Measurements from ENCODE around the gene PILRB.
"Not testable (repeated sequence)": the region's sequence is repeated elsewhere in the genome, so short reads cannot be mapped to it uniquely, and the experiment has no call there.

The PILRB gene

DNA sequence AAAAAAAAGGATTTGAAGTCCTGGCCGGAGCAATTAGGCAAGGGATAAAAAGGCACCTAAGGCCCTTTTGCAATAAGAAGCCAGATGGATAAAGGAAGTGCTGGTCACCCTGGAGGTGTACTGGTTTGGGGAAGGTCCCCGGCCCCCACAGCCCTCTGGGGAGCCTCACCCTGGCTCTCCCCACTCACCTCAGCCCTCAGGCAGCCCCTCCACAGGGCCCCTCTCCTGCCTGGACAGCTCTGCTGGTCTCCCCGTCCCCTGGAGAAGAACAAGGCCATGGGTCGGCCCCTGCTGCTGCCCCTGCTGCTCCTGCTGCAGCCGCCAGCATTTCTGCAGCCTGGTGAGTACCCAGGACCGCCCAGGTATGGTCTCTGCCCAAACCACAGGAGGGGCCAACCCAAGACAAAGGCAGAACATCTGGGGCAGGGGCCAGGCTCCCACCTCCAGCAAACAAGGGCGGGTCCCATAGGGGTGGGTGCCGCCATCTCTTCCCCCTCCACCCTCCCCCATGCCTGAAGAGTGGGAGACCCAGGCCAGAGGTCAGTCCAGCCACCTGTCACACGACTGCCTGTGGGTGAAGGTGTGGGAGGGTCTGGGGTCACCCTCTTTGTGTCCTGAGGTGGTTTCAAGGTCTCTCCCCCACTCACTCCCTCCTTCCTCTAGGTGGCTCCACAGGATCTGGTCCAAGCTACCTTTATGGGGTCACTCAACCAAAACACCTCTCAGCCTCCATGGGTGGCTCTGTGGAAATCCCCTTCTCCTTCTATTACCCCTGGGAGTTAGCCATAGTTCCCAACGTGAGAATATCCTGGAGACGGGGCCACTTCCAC lies at the start of gene PILRB:
Gene PILRB, plus strand, starts transcription at position 91 of the 830 bp plus-strand sequence. Its CDS starts 186 bp downstream, at position 277.
- TF ChIP-seq EZH2 (IDR thresholded peaks at IDR 0.05) (no peak), FOXP2 (optimal IDR thresholded peaks at IDR 0.05; ENCODE audit: control extremely low read depth, extremely low read length, insufficient read depth) (no peak), POLR2AphosphoS5 (IDR thresholded peaks at IDR 0.05; ENCODE audit: borderline replicate concordance, low read depth, low read length) (no peak)
- Histone ChIP-seq H3K9ac (ENCODE audit: insufficient read length) (no peak within 1 kb of the TSS), H3K27ac (no peak within 1 kb of the TSS), H3K9me3 (ENCODE audit: low read depth, low read length) (no peaks in the 10 kb centered on the region), H3K36me3 (ENCODE audit: insufficient read depth, low read length) (peaks cover 31% of the 10 kb centered on the region), H3K4me3 (no peak within 1 kb of the TSS)
- DNase-seq (ENCODE audit: low read depth, low spot score), result no peak

DNA sequence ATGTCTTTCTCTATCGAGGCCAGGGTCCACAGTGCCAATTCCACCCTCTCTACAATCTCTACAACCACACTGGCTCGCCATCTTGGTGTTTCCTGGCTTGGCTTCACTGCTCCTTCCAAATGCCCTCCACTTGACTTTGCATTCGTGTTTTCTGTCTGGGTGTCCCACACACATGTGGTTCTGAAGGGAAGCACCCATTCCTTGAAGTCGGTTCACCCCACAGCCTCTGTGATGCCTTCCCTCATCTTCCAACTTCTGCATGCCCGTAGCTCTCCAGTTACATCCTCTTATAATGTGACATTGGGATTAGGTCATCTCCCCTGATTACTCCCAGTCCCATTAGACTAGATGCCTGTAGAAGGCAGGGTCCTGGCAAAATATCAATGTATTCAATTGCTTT lies 39.6 kb upstream of the PILRB start:
- H3K9me3 ChIP-seq (ENCODE audit: low read depth, low read length); H3K36me3 ChIP-seq (ENCODE audit: insufficient read depth, low read length); H3K9ac ChIP-seq (ENCODE audit: insufficient read length); H3K27ac ChIP-seq; H3K4me3 ChIP-seq; DNase-seq (ENCODE audit: low read depth, low spot score): not testable (repeated sequence)

- not testable (repeated sequence) for DNase-seq (ENCODE audit: low read depth, low spot score); H3K4me3 ChIP-seq; H3K27ac ChIP-seq; H3K9ac ChIP-seq (ENCODE audit: insufficient read length); H3K9me3 ChIP-seq (ENCODE audit: low read depth, low read length); H3K36me3 ChIP-seq (ENCODE audit: insufficient read depth, low read length)
These were observed 36.3 kb upstream of the PILRB start for GRCh38 chr7:100321648-100322047.

DNA sequence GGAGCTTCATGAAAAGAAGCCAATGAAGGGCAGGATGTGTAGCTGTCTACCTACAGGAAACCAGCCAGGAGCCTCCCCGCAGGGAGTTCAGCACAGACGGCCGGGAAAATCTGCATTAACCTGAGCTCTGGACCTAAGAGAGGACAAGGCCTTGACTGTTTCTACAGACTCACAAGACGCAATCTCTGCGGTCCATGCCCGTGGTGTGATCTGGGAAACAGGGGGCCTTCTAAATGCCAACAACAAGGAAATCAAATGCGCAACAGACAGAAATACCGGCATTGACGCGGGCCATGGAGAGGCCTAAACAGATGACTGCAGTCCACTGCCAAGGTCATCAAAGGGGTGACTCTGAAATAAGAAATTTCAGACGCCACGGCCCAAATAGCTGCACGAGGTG lies 33.7 kb upstream of the PILRB start:
- not testable (repeated sequence) for DNase-seq (ENCODE audit: low read depth, low spot score); H3K4me3 ChIP-seq; H3K27ac ChIP-seq; H3K9ac ChIP-seq (ENCODE audit: insufficient read length); H3K9me3 ChIP-seq (ENCODE audit: low read depth, low read length); H3K36me3 ChIP-seq (ENCODE audit: insufficient read depth, low read length)

- DNase-seq (ENCODE audit: low read depth, low spot score); H3K9ac ChIP-seq (ENCODE audit: insufficient read length): not testable (repeated sequence)
These were observed 32.2 kb upstream of the PILRB start for GRCh38 chr7:100325671-100326070.

DNA sequence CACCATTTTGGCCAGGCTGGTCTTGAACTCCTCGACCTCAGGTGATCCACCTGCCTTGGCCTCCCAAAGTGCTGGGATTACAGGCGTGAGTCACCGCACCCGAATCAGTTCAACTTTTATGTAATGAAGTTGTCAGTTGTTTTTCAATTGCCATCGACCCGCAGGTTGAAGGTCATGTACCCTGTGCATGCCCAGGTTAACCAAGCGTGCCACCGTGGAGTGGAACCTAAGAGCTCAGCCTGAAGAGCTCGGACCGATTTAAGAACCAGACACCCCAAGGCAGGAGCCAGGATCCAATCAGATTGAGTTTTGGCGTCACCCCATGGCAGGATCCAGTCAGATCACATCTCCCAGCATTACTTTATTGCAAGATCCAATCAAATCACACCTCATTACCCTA lies 31.0 kb upstream of the PILRB start:
- not testable (repeated sequence) for H3K36me3 ChIP-seq (ENCODE audit: insufficient read depth, low read length); H3K4me3 ChIP-seq; H3K27ac ChIP-seq; H3K9ac ChIP-seq (ENCODE audit: insufficient read length); H3K9me3 ChIP-seq (ENCODE audit: low read depth, low read length); DNase-seq (ENCODE audit: low read depth, low spot score)

More at GRCh38 chr7:100325671-100326070, 32.2 kb upstream of the PILRB start:
- not testable (repeated sequence) for H3K9me3 ChIP-seq (ENCODE audit: low read depth, low read length); H3K36me3 ChIP-seq (ENCODE audit: insufficient read depth, low read length); H3K4me3 ChIP-seq; H3K27ac ChIP-seq

DNA sequence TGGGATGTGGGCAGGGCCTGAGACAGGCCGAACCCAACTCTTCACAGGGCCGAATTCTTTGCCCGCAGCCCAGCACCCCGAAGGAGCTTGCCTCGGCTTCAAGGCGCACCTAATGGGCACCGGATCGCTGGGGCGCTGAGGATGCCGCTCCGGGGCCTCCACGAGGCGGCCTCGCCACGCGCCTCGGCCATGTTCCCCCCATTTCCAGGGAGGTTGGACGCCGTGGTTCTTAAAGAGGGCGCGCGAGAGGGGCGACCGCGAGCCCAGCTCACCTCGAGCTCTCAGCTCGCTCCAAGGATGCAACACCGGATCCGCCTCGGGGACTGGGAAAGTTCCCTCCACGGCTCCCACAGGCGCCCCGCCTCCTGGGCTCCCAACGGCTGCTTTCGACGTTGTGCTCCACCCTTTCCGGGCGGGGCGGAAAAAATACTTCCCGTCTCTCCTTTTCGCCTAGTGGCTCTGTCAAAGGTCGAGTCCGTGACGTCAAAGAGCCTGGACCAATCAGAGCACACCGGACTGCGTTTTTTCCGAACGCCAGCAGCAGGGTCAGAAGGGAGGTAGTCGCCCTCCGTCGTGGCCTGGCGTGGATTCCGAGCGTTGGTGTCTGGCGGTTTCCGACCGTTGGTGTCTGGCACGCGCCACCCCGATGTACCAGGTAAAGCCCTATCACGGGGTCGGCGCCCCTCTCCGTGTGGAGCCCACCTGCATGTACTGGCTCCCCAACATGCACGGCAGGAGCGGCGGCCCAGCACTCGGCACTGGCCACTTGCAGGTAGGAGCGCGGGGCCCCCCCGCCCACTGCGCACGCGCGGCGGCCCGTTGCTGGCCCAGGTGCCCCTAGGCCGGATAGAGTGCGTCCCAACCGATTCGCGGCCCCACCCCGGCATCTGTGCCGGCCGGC lies 22.1 kb upstream of the PILRB start:
- DNase-seq (ENCODE audit: low read depth, low spot score), result peak; percentile 30
- Histone ChIP-seq H3K4me3 (peak overlapping the region; percentile 93), H3K27ac (peak overlapping the region; percentile 31; the same call in 1 of the 2 replicates), H3K9ac (ENCODE audit: insufficient read length) (peak overlapping the region; percentile 73)
- peak; percentile 89 for TF ChIP-seq POLR2AphosphoS5 (IDR thresholded peaks at IDR 0.05; ENCODE audit: borderline replicate concordance, low read depth, low read length)
- H3K9me3 ChIP-seq (ENCODE audit: low read depth, low read length); H3K36me3 ChIP-seq (ENCODE audit: insufficient read depth, low read length): not testable (repeated sequence)

GRCh38 chr7:100338083-100338696 lies 19.7 kb upstream of the PILRB start:
- not testable (repeated sequence) for H3K4me3 ChIP-seq; H3K27ac ChIP-seq; H3K36me3 ChIP-seq (ENCODE audit: insufficient read depth, low read length); DNase-seq (ENCODE audit: low read depth, low spot score); H3K9ac ChIP-seq (ENCODE audit: insufficient read length); H3K9me3 ChIP-seq (ENCODE audit: low read depth, low read length)

DNA sequence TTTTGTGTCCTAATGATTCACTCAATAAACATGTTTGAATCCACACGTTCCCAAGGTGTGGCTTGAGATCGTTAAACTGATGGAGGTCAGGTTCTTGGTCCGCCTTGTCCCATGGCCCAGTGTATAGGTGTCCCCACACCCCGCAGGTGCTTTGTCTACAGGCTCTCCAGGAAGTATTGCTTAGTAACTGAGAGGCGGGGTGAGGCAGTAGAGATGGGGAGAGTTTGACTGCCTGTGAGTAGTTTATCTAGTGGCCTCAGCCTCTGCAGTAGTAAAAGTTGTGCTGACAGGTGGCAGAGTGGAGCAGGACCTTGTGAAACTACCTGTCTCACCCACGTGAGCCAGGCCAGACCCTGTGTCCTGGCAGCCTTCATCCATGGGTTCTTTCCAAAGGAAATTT lies 16.6 kb upstream of the PILRB start:
- not testable (repeated sequence) for H3K4me3 ChIP-seq; H3K27ac ChIP-seq; H3K9me3 ChIP-seq (ENCODE audit: low read depth, low read length); DNase-seq (ENCODE audit: low read depth, low spot score); H3K9ac ChIP-seq (ENCODE audit: insufficient read length); H3K36me3 ChIP-seq (ENCODE audit: insufficient read depth, low read length)
